HCEC 1CT (cell line): Measurements from ENCODE around the gene C18orf54.
A peak's percentile ranks its signal among the peaks of the same experiment; 100 is the strongest.
"Not testable (repeated sequence)": the region's sequence is repeated elsewhere in the genome, so short reads cannot be mapped to it uniquely, and the experiment has no call there.

ENCODE experiments used
- DNase-seq: peaks from one replicate; pipeline ENCODE4 v3.0.0-alpha.2; 2017

C18orf54 gene

GRCh38 chr18:54357660-54358494 lies at the start of gene C18orf54, which contains the start of gene STARD6:
Gene C18orf54, plus strand, starts transcription at chr18:54357906. Its CDS starts 2,667 bp downstream, at chr18:54360573.
Gene STARD6, minus strand, starts transcription at chr18:54357858. Its CDS starts 3,285 bp downstream, at chr18:54354573.
- peak; percentile 86 for DNase-seq

GRCh38 chr18:54309564-54309963 lies 48.1 kb upstream of the C18orf54 start:
- not testable (repeated sequence) for DNase-seq

- DNase-seq, result no peak
Observed at GRCh38 chr18:54316071-54316820, 41.5 kb upstream of the C18orf54 start.

GRCh38 chr18:54323561-54323960 lies 34.1 kb upstream of the C18orf54 start:
- no peak for DNase-seq

- no peak for DNase-seq
Observed at GRCh38 chr18:54323970-54324369, 33.7 kb upstream of the C18orf54 start.

GRCh38 chr18:54327818-54328217 lies 29.9 kb upstream of the C18orf54 start:
- no peak for DNase-seq

- DNase-seq, result no peak
Observed at GRCh38 chr18:54329787-54330186, 27.9 kb upstream of the C18orf54 start.

- peak; percentile 7 for DNase-seq
Observed at GRCh38 chr18:54330768-54331548, 26.7 kb upstream of the C18orf54 start.

GRCh38 chr18:54335638-54336173 lies 22.0 kb upstream of the C18orf54 start:
- DNase-seq, result no peak

GRCh38 chr18:54338230-54338629 lies 19.5 kb upstream of the C18orf54 start:
- DNase-seq, result no peak

- DNase-seq, result no peak
Observed at GRCh38 chr18:54351186-54351585, 6.5 kb upstream of the C18orf54 start.

GRCh38 chr18:54357082-54357659 lies 535 bp upstream of the C18orf54 start:
- peak; percentile 3 for DNase-seq

- peak; percentile 34 for DNase-seq
Observed at GRCh38 chr18:54358495-54359040, 862 bp downstream of the C18orf54 start.

GRCh38 chr18:54359233-54359632 lies 1.5 kb downstream of the C18orf54 start:
- no peak for DNase-seq

GRCh38 chr18:54360406-54360805 lies 2.7 kb downstream of the C18orf54 start:
- no peak for DNase-seq

- DNase-seq, result no peak
Observed at GRCh38 chr18:54378057-54378456, 20.4 kb downstream of the C18orf54 start.

GRCh38 chr18:54381640-54382039 lies 23.9 kb downstream of the C18orf54 start:
- DNase-seq, result no peak

GRCh38 chr18:54382076-54382475 lies 24.4 kb downstream of the C18orf54 start:
- no peak for DNase-seq

GRCh38 chr18:54382733-54383252 lies 25.1 kb downstream of the C18orf54 start:
- DNase-seq, result no peak

GRCh38 chr18:54386043-54386442 lies 28.3 kb downstream of the C18orf54 start:
- no peak for DNase-seq

- not testable (repeated sequence) for DNase-seq
Observed at GRCh38 chr18:54386800-54387495, 29.2 kb downstream of the C18orf54 start.
